Measurements from ENCODE around the gene DCAF8L2.
"Not testable (repeated sequence)": the region's sequence is repeated elsewhere in the genome, so short reads cannot be mapped to it uniquely, and the experiment has no call there.

The DCAF8L2 gene

GRCh38 chrX:27683566-27684208, 93.5 kb downstream of the DCAF8L2 start:
- peak; percentile 38 for TF ChIP-seq CTCF (IDR thresholded peaks at IDR 0.05; ENCODE audit: low read depth, low read length)
- in situ Hi-C loops (cut with HindIII; ENCODE audit: low sequenced_read_pairs); DNase-seq (ENCODE audit: low read depth, low spot score); H3K4me3 ChIP-seq (ENCODE audit: low read depth, low read length): not testable (repeated sequence)

GRCh38 chrX:27694667-27695066, 104.5 kb downstream of the DCAF8L2 start:
- no peak for TF ChIP-seq CTCF (IDR thresholded peaks at IDR 0.05; ENCODE audit: low read depth, low read length)
- in situ Hi-C loops (cut with HindIII; ENCODE audit: low sequenced_read_pairs), result no loop called here
- H3K4me3 ChIP-seq (ENCODE audit: low read depth, low read length), result no peak overlapping the region
- no peak for DNase-seq (ENCODE audit: low read depth, low spot score)

- H3K4me3 ChIP-seq (ENCODE audit: low read depth, low read length), result no peak overlapping the region
- in situ Hi-C loops (cut with HindIII; ENCODE audit: low sequenced_read_pairs), result no loop called here
- no peak for DNase-seq (ENCODE audit: low read depth, low spot score)
- TF ChIP-seq CTCF (IDR thresholded peaks at IDR 0.05; ENCODE audit: low read depth, low read length), result no peak
These were observed 116.4 kb downstream of the DCAF8L2 start for GRCh38 chrX:27706526-27706925.

- in situ Hi-C loops (cut with HindIII; ENCODE audit: low sequenced_read_pairs), result no loop called here
- DNase-seq (ENCODE audit: low read depth, low spot score), result no peak
- H3K4me3 ChIP-seq (ENCODE audit: low read depth, low read length), result no peak overlapping the region
- TF ChIP-seq CTCF (IDR thresholded peaks at IDR 0.05; ENCODE audit: low read depth, low read length), result no peak
These were observed 125.5 kb downstream of the DCAF8L2 start for GRCh38 chrX:27715610-27716009.

GRCh38 chrX:27728291-27728690, 138.1 kb downstream of the DCAF8L2 start:
- TF ChIP-seq CTCF (IDR thresholded peaks at IDR 0.05; ENCODE audit: low read depth, low read length), result no peak
- peak; percentile 73 for DNase-seq (ENCODE audit: low read depth, low spot score)
- H3K4me3 ChIP-seq (ENCODE audit: low read depth, low read length), result no peak overlapping the region

GRCh38 chrX:27731962-27732361, 141.8 kb downstream of the DCAF8L2 start:
- in situ Hi-C loops (cut with HindIII; ENCODE audit: low sequenced_read_pairs), result no loop called here
- no peak overlapping the region for H3K4me3 ChIP-seq (ENCODE audit: low read depth, low read length)
- DNase-seq (ENCODE audit: low read depth, low spot score), result no peak
- TF ChIP-seq CTCF (IDR thresholded peaks at IDR 0.05; ENCODE audit: low read depth, low read length), result no peak

More at GRCh38 chrX:27728291-27728690, 138.1 kb downstream of the DCAF8L2 start:
- in situ Hi-C loops (cut with HindIII; ENCODE audit: low sequenced_read_pairs), result no loop called here
